Prostate gland (tissue), 2 donors: ENCODE data around the gene CELF4. TPM values are rescaled to one million over a fixed set of nuclear protein-coding genes. Genes with fewer than 3 reads are reported as not detected.
A peak's percentile ranks its signal among the peaks of the same experiment; 100 is the strongest.

Experiments
- DNase-seq: peaks from one replicate; pipeline ENCODE4 v3.0.0-alpha.2; 2019; ENCODE audit warnings: low spot score
- H3K27ac ChIP-seq, 2 donors: fragments of 200-600 bp; sonication (generic); 2 replicates each; pipeline ENCODE4 v1.5.1; 2017 to 2019
- H3K27me3 ChIP-seq: fragments of 200-600 bp; sonication (generic); replicated peaks from 2 replicates; pipeline ENCODE4 v1.5.1; 2019; ENCODE audit not compliant: insufficient read depth
- H3K36me3 ChIP-seq, 2 donors: fragments of 200-600 bp; sonication (generic); 1 replicate in 1 of 2; 2 replicates in 1 of 2; pipeline versions ENCODE4 v1.5.1 to v1.8.1; 2017 to 2019
- H3K4me1 ChIP-seq: fragments of 200-600 bp; sonication (generic); replicated peaks from 2 replicates; pipeline ENCODE4 v1.5.1; 2019
- H3K4me3 ChIP-seq, 2 donors: fragments of 200-600 bp; sonication (generic); 2 replicates each; pipeline ENCODE4 v1.5.1; 2017 to 2019
- H3K9me3 ChIP-seq: fragments of 200-600 bp; sonication (generic); 2 replicates; pipeline ENCODE4 v1.5.1; 2017
- CTCF ChIP-seq, 4 experiments: fragments of 200-600 bp in 2 of 4; fragments of 450-650 bp in 2 of 4; sonication (generic) in 2 of 4; IDR thresholded peaks; 1 replicate in 3 of 4; 2 replicates in 1 of 4; pipeline ENCODE4 v1.5.1; 2016 to 2019; ENCODE audit warnings: antibody characterized with exemption in 4 of 4, mild to moderate bottlenecking in 2 of 4, moderate library complexity in 2 of 4
- POLR2A ChIP-seq: fragments of 450-650 bp; IDR thresholded peaks from one replicate; pipeline ENCODE4 v1.6.1; 2016; ENCODE audit warnings: antibody characterized with exemption, mild to moderate bottlenecking
- POLR2AphosphoS5 ChIP-seq: sonication (generic); formaldehyde crosslinking; IDR thresholded peaks from one replicate; pipeline ENCODE4 v1.6.1; 2017; ENCODE audit warnings: antibody characterized with exemption
- WGBS: methylation state at CpG from one replicate; pipeline ENCODE4 v1.1.5; 2018; 5-methylcytosine and 5-hydroxymethylcytosine counted together
- intact Hi-C: fragments of 100-400 bp; cut with DNase I; formaldehyde crosslinking; loops from one replicate; pipeline ENCODE4 v1.14.2; 2022
- total RNA-seq, 2 donors: library from RNA; depleted of rRNA; stranded (reverse); fragments of >200 nt; gene quantifications; one replicate each; pipeline ENCODE4 v1.1.0, GENCODE V29; 2016

The CELF4 gene
- total RNA-seq, 2 donors from 2014 or later = 7.8 to 8.5 TPM

- no peak for TF ChIP-seq POLR2A
- TF ChIP-seq POLR2AphosphoS5 = no peak
- no peak for TF ChIP-seq CTCF (IDR thresholded peaks at IDR 0.05)
- Histone ChIP-seq H3K27ac (no peak overlapping the region), H3K4me3 (no peak overlapping the region), H3K9me3 (no peaks in the 10 kb centered on the region), H3K36me3 (no peaks in the 10 kb centered on the region), H3K4me1 (no peaks in the 10 kb centered on the region), H3K27me3 (no peaks in the 10 kb centered on the region)
- no peak for DNase-seq
- WGBS = 68% methylated on average over 6 of the region's 6 CpGs
- intact Hi-C loops = no loop called here
These were observed 238.5 kb downstream of the CELF4 start for GRCh38 chr18:37327063-37327577.

GRCh38 chr18:37322492-37323035 lies 243.0 kb downstream of the CELF4 start:
- WGBS = 33% methylated on average over 15 of the region's 15 CpGs
- DNase-seq = no peak
- no peak for TF ChIP-seq POLR2AphosphoS5
- peak; percentile 25 to 53 (median 44) for TF ChIP-seq CTCF (IDR thresholded peaks at IDR 0.05)

GRCh38 chr18:37321582-37322491 lies 243.8 kb downstream of the CELF4 start:
- DNase-seq = no peak
- H3K27me3 ChIP-seq = no peaks in the 10 kb centered on the region
- 53% methylated on average over 29 of the region's 29 CpGs for WGBS
- no peak overlapping the region for H3K4me3 ChIP-seq
- no peaks in the 10 kb centered on the region for H3K36me3 ChIP-seq
- intact Hi-C loops = no loop called here
- no peaks in the 10 kb centered on the region for H3K4me1 ChIP-seq
- TF ChIP-seq POLR2AphosphoS5 = no peak
- no peaks in the 10 kb centered on the region for H3K9me3 ChIP-seq
- no peak overlapping the region for H3K27ac ChIP-seq

More at GRCh38 chr18:37322492-37323035, 243.0 kb downstream of the CELF4 start:
- no peaks in the 10 kb centered on the region for H3K36me3 ChIP-seq
- no peak overlapping the region for H3K4me3 ChIP-seq
- H3K9me3 ChIP-seq = no peaks in the 10 kb centered on the region
- no peaks in the 10 kb centered on the region for H3K4me1 ChIP-seq
- intact Hi-C loops = no loop called here
- H3K27ac ChIP-seq = no peak overlapping the region
- H3K27me3 ChIP-seq = no peaks in the 10 kb centered on the region

- 80% methylated on average over 10 of the region's 10 CpGs for WGBS
- Histone ChIP-seq H3K4me3 (no peak overlapping the region), H3K27me3 (no peaks in the 10 kb centered on the region), H3K27ac (no peak overlapping the region), H3K9me3 (no peaks in the 10 kb centered on the region), H3K4me1 (no peaks in the 10 kb centered on the region), H3K36me3 (no peaks in the 10 kb centered on the region)
- intact Hi-C loops = no loop called here
- TF ChIP-seq CTCF (IDR thresholded peaks at IDR 0.05) (no peak), POLR2A (no peak), POLR2AphosphoS5 (no peak)
- DNase-seq = no peak
These were observed 245.3 kb downstream of the CELF4 start for GRCh38 chr18:37320317-37320716.

GRCh38 chr18:37318360-37319355 lies 246.9 kb downstream of the CELF4 start:
- no peaks in the 10 kb centered on the region for H3K9me3 ChIP-seq
- no peak overlapping the region for H3K4me3 ChIP-seq
- TF ChIP-seq CTCF (IDR thresholded peaks at IDR 0.05) (no peak), POLR2AphosphoS5 (no peak), POLR2A (no peak)
- no peaks in the 10 kb centered on the region for H3K36me3 ChIP-seq
- no peak for DNase-seq
- intact Hi-C loops = no loop called here
- no peaks in the 10 kb centered on the region for H3K4me1 ChIP-seq
- H3K27me3 ChIP-seq = no peaks in the 10 kb centered on the region
- WGBS = 89% methylated on average over 16 of the region's 16 CpGs
- H3K27ac ChIP-seq = no peak overlapping the region
